Activated T-cell treated with anti-CD3 and anti-CD28 coated beads, Interleukin-2, amount 50 U/mL, for 4 hours (primary cell): ENCODE measurements around the gene HSFX4. TPM values are rescaled to one million over a fixed set of nuclear protein-coding genes. Genes with fewer than 3 reads are reported as not detected.
A peak's percentile ranks its signal among the peaks of the same experiment; 100 is the strongest.
"Not testable (repeated sequence)": the region's sequence is repeated elsewhere in the genome, so short reads cannot be mapped to it uniquely, and the experiment has no call there.

Experiments
- ATAC-seq, 2 donors: fragments of 200-7000 bp; cut with Tn5 transposase; one replicate each; pipeline ENCODE4 v1.10.0; 2021
- DNase-seq: peaks from one replicate; pipeline ENCODE4 v3.0.0-alpha.2; 2020
- H3K27me3 Mint-ChIP-seq: one replicate; pipeline ENCODE4 v1.8.0; 2021; ENCODE audit warnings: low read depth, mixed read lengths
- H3K36me3 Mint-ChIP-seq: one replicate; pipeline ENCODE4 v1.8.0; 2022; ENCODE audit warnings: mixed read lengths; ENCODE audit not compliant: insufficient read depth
- H3K4me1 Mint-ChIP-seq: one replicate; pipeline ENCODE4 v1.8.0; 2021; ENCODE audit warnings: low read depth, mixed read lengths
- H3K4me3 Mint-ChIP-seq: one replicate; pipeline ENCODE4 v1.8.0; 2021; ENCODE audit warnings: mild to moderate bottlenecking, moderate library complexity, mixed read lengths
- H3K9me3 Mint-ChIP-seq: one replicate; pipeline ENCODE4 v1.8.0; 2021; ENCODE audit warnings: mixed read lengths
- total RNA-seq, 3 donors: library from RNA; stranded (reverse); gene quantifications; one replicate each; pipeline ENCODE4 v1.2.1, GENCODE V29; 2021

The HSFX4 gene
- total RNA-seq, 3 donors from 2014 or later: not detected

GRCh38 chrX:149946932-149947331, 17.6 kb downstream of the HSFX4 start:
- H3K9me3 Mint-ChIP-seq, ATAC-seq: not testable (repeated sequence)

DNA sequence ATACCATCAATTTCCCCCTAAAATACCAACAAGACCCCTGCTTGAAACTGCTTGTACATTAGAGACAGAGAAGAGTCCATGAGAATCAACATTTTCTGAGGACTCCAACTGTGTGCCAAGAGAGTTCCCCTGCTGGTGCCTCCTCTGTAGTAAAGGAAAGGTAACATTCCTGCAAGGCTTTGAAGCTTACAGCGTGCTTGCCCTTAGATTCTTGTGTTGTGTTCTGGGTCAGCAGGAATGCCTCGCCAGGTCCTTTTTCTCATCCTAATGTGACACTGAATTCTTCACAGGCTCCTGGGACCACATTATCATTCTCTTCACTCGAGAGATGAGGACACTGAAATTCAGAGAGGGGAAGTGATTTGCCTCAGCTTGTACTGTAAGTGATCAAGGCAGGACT, 18.6 kb downstream of the HSFX4 start:
- H3K4me1 Mint-ChIP-seq: no peaks in the 10 kb centered on the region
- H3K4me3 Mint-ChIP-seq: no peak overlapping the region
- no peak for DNase-seq
- no peak for ATAC-seq
- H3K36me3 Mint-ChIP-seq: no peaks in the 10 kb centered on the region
- H3K27me3 Mint-ChIP-seq: no peaks in the 10 kb centered on the region
- H3K9me3 Mint-ChIP-seq: no peaks in the 10 kb centered on the region

More at GRCh38 chrX:149946932-149947331, 17.6 kb downstream of the HSFX4 start:
- not testable (repeated sequence) for H3K4me3 Mint-ChIP-seq, H3K4me1 Mint-ChIP-seq, H3K36me3 Mint-ChIP-seq, H3K27me3 Mint-ChIP-seq, DNase-seq

- no peak for DNase-seq
- peaks cover 6% of the 10 kb centered on the region for H3K36me3 Mint-ChIP-seq
- ATAC-seq: no peak
- H3K4me1 Mint-ChIP-seq: no peaks in the 10 kb centered on the region
- H3K9me3 Mint-ChIP-seq: no peaks in the 10 kb centered on the region
- H3K4me3 Mint-ChIP-seq: no peak overlapping the region
- no peaks in the 10 kb centered on the region for H3K27me3 Mint-ChIP-seq
Observed at GRCh38 chrX:149949743-149950436, 20.5 kb downstream of the HSFX4 start.

DNA sequence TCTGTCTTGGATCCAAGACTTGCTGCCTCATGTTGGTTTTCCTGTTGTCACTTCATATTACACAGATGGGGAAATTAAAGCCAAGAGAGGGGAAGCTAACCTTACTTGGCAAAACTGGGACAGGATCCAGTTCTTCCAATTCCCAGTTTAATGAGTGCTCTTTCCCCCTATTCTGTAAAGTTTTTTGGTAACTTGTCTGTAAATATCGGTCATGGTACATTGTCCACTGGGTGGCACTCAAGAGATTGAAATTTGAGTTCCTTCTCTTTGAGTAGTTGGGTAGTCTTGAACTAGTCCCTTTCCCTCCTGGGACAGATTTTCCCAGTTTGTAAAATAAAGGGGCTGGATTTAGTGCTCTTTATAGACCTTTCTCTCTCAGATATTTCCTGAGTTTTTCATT, 21.3 kb downstream of the HSFX4 start:
- DNase-seq (no peak), ATAC-seq (no peak)
- Mint-ChIP-seq H3K4me3 (no peak overlapping the region), H3K27me3 (no peaks in the 10 kb centered on the region), H3K4me1 (no peaks in the 10 kb centered on the region), H3K9me3 (no peaks in the 10 kb centered on the region), H3K36me3 (peaks cover 8% of the 10 kb centered on the region)

- DNase-seq (no peak), ATAC-seq (no peak)
- Mint-ChIP-seq H3K4me1 (no peaks in the 10 kb centered on the region), H3K4me3 (no peak overlapping the region), H3K27me3 (no peaks in the 10 kb centered on the region), H3K36me3 (peaks cover 16% of the 10 kb centered on the region), H3K9me3 (no peaks in the 10 kb centered on the region)
Observed at GRCh38 chrX:149961572-149961971, 32.2 kb downstream of the HSFX4 start.

DNA sequence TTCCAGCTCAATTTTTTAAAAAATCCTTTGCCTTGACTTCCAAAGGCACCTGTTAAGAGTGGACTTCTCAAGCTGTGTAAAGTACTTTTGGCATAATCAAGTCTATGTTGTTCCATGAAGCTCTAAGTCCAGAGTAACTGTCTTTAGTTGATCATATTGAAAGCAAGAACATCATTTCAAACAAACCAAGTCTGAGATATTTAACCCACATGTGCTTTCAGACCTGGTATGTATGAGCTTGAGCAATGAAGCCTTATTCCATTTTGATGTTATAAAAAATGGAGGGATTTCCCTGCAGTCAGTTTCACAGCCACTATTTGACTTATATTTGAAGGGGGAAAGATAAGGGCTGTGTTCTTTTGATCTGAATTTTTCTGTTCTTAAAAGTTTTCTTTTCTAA, 32.6 kb downstream of the HSFX4 start:
- Mint-ChIP-seq H3K4me3 (no peak overlapping the region), H3K36me3 (peaks cover 16% of the 10 kb centered on the region), H3K9me3 (no peaks in the 10 kb centered on the region), H3K27me3 (no peaks in the 10 kb centered on the region), H3K4me1 (no peaks in the 10 kb centered on the region)
- no peak for ATAC-seq
- no peak for DNase-seq

- ATAC-seq (peak; percentile 63 to 75), DNase-seq (no peak)
- Mint-ChIP-seq H3K36me3 (peaks cover 19% of the 10 kb centered on the region), H3K4me1 (no peaks in the 10 kb centered on the region), H3K9me3 (no peaks in the 10 kb centered on the region), H3K27me3 (no peaks in the 10 kb centered on the region), H3K4me3 (no peak overlapping the region)
Observed at GRCh38 chrX:149962859-149963757, 33.7 kb downstream of the HSFX4 start.

GRCh38 chrX:149979126-149979644, 49.8 kb downstream of the HSFX4 start:
- Mint-ChIP-seq H3K36me3 (no peaks in the 10 kb centered on the region), H3K9me3 (no peaks in the 10 kb centered on the region), H3K4me3 (no peak overlapping the region), H3K4me1 (no peaks in the 10 kb centered on the region), H3K27me3 (no peaks in the 10 kb centered on the region)
- no peak for DNase-seq
- ATAC-seq: no peak

Other genes starting within 250 kb of the HSFX4 start
- not detected for gene MAGEA11, start 217.5 kb upstream of the HSFX4 start, total RNA-seq
- gene HSFX1, start 155.5 kb upstream of the HSFX4 start, total RNA-seq: under 1 TPM in 2 of 3 donors, not detected in 1; 0.22 to 0.34 TPM
- gene MAGEA9, start 147.6 kb upstream of the HSFX4 start, total RNA-seq: not detected
- not detected for gene MAGEA8, start 48.4 kb upstream of the HSFX4 start, total RNA-seq
- gene EOLA2, start 8.9 kb downstream of the HSFX4 start, total RNA-seq: 10 to 100 TPM; 45.9 to 51.4 (median 50.9) TPM